OCI-LY7 (cell line): ENCODE results near the gene LRP5.

Experiments
- CTCF ChIP-seq: fragments of 200-600 bp; sonication (generic); conservative IDR thresholded peaks from 2 replicates; pipeline ENCODE4 v1.5.1; 2014; ENCODE audit warnings: mild to moderate bottlenecking, antibody characterized with exemption, low read length, moderate library complexity, mixed read lengths
- EZH2phosphoT487 ChIP-seq: fragments of 200-600 bp; sonication (generic); IDR thresholded peaks from 2 replicates; pipeline ENCODE4 v1.6.1; 2018; ENCODE audit warnings: low read depth, borderline replicate concordance, mild to moderate bottlenecking, mixed run types, antibody characterized with exemption, low read length, moderate library complexity, mixed read lengths

GRCh38 chr11:68273026-68273738 is 39.2 kb upstream of the LRP5 start:
- TF ChIP-seq CTCF (no peak), EZH2phosphoT487 (no peak)
